GM18499 (cell line): ENCODE data around the gene GDF11.
A peak's percentile ranks its signal among the peaks of the same experiment; 100 is the strongest.
"Not testable (repeated sequence)": the region's sequence is repeated elsewhere in the genome, so short reads cannot be mapped to it uniquely, and the experiment has no call there.

ENCODE experiments used
- ATAC-seq: cut with Tn5 transposase; IDR thresholded peaks from one replicate; pipeline ENCODE4 v1.9.1; 2021; ENCODE audit warnings: moderate number of reproducible peaks; ENCODE audit not compliant: insufficient read depth, unreplicated experiment

The GDF11 gene

GRCh38 chr12:55737581-55738122 is 5.3 kb upstream of the GDF11 start:
- no peak for ATAC-seq

DNA sequence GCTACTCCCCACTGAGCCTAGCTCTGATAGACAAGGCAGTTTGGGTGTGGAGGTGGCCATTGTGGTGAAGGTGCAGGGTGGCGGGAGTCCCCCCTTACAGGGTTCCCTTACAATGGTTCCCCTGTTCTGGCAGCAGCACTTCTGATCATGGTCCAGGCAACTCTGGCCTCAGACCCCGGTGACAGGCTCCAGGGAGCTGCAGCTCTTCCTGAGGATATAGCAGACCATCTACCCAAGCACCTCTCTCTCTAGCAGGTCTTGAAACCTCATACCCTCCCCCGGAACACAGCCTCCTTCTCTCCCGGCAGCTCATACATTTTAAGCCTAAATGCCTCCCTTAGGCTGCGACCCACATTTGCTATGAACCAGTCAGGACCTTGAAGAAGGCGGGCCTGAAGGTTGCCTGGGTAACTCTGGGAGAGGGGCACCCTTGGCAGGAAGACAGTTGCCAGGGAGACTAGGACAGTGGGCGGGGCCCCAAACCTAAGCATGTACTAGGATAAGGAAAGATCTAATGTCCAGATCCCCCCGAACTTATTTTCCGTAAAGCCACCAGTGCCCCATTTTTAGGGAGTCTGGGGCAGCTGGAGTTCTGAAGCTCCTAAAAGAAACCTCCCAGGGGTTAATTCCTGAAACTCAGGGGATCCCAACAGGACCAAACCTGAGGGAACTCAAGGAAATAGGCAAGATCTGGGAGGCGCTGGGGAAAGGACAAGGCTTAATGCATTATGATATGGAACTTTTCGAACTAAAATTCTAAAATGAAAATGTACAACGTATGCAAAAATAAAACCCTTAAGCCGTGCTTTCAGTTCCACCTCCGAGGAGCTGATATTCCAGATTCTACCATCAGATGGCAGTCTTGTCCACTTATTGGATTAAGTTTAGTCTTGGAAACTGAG is 4.5 kb upstream of the GDF11 start:
- peak; percentile 59 for ATAC-seq

DNA sequence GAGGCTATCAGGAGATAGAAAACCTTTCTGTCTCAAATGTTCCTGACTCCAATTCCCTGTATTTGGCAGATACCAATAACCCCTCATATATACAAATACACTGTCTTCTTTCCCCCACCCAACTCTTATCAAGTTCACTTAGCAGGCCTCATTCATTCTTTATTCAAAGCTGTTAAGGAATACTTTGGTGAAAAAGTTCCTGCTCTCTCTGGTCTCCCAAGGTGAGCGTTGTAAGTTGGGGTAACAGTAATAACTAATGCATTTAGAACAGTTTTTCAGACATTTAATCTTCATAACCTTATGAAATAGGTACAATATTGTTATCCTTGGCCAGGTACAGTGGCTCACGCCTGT is 3.9 kb upstream of the GDF11 start:
- no peak for ATAC-seq

DNA sequence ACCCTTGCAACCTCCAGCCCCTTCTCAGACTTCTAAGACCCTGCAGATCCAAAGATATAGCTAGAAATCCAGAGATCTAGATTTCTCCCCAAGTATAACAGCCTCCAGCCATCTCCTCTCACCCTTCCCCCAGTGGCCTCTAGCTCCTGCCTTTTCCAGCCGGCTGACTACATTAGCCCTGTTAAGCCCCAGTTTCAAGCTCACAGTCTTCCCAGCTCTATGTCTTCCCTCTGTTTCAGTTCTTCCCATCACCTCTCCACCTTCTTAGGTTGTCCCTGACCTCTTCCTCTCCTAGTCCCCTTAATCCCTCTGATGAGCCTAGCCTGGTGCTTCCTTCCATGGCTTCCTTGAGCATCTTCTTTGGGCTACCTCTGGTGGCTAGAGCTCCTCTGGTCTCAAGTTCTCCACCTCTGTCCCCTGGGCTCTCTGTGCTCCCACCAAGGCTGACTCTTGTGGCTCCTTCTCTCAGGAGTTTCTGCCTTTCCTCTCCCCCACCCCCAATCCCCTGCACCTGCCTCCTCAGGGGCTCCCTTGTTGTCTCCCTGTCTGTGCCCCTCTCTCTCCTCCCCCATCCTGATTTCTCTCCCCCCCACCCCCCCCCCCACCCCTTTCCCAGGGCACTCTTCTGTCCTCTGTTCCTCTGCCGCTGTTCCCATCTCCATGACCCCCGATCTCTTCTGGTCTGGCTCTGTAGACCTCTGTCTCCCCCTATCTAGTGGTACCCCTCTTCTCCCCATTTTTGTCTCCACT is 816 bp upstream of the GDF11 start:
- no peak for ATAC-seq

DNA sequence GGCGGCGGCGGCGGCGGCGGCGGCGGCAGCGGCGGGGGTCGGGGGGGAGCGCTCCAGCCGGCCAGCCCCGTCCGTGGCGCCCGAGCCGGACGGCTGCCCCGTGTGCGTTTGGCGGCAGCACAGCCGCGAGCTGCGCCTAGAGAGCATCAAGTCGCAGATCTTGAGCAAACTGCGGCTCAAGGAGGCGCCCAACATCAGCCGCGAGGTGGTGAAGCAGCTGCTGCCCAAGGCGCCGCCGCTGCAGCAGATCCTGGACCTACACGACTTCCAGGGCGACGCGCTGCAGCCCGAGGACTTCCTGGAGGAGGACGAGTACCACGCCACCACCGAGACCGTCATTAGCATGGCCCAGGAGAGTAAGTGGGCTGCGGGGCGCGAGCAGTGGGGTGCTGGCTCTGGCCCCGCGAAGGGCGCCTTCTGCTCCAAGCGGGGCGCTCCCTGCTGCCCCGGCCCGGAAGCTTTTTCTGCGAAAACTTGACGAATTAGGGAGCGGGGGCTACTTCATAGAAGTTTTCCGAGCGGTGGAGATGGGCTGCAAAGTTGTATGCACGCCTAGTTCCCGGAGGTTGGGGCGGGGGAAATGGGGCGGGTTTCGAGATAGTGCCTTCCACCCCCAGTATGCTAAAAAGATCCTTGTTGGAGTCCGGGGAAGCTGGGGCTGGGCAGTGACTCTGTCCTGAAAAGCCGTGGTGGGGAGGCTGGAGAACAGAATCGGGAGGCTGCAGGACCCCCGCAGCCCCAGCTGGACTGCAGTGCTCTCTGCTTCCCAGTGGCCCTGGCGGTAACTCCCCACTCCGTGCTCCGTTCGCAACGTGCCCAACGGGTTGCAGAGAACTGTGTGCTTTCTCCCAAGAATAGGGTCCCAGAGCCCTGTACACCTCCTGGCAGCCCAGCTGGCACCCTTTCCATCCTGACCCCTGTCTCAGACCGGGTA is 751 bp downstream of the GDF11 start:
- peak; percentile 39 for ATAC-seq

- ATAC-seq, result no peak
Measured at GRCh38 chr12:55744340-55745030, 1.6 kb downstream of the GDF11 start.

DNA sequence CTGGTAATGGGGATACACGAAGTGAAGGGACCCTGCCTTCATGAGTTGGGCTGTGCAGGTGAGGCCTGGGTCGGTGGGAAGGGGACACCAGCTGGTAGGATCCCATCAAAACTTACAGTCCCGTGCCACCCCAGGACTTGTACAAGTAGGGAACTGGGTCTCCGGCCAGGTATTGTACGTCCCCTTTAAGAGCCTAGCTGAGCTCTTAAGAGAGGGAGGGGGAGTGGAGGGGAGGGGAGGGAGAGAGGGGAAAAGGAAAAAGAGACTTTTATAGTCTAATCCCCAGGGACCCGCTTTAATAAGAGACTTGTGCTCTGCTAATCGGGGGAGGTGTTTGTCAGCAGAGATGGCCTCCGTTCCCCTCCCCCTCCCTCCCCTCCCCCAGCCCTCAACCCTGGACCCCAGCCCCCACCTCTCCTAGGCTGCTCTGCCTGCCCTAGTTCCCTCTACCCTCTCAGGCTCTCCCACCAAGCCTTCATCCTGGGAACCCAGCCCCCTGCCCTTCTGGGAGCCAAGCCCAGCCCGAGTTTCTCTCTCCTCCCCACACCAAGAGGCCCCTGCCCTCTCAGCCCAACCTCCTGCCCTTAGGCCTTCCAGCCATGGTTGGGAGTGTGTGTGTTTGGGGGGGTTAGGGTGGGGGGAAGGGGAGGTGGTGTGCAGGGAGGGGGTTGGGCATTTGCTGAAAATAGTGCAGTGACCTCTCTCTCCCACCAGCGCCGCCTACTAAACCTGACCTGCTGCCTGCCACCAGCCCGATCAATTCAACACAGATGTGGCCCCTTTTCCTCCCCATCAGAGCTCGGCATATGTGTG is 2.6 kb downstream of the GDF11 start:
- ATAC-seq, result no peak

DNA sequence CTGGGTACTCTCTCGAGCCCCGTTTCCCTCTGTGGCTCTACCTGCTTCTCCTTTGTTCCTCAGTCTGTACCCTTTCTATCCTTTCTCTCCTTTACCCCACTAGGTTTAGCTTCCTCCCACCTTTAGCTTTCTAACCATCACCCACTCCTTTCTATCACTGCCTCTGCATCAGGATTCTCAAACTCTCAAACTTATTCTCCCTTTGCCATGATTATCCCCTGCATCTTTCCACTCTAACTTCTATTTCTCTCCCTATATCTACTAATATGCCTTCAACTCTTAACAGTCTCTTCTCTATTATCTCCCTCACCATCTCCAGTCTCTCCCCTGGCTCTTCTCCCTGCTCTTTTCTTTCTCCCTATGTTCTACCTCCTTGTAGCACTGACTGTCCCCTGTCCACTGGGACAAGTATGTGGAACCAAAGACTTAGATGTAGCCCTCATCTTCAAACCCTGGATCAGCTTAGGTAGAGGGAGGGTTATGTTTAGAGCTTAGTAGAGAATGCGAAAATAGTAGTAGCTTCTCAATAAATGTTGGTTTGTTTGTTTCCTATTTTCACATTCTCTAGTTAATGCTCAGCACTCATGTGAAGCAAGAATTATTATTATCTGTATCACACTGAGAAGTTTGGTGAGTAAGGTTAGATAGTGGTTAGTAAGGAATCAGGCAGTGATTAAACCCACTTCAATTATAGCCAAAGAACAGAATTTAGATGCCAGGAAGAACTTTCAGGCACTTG is 3.4 kb downstream of the GDF11 start:
- ATAC-seq, result no peak

DNA sequence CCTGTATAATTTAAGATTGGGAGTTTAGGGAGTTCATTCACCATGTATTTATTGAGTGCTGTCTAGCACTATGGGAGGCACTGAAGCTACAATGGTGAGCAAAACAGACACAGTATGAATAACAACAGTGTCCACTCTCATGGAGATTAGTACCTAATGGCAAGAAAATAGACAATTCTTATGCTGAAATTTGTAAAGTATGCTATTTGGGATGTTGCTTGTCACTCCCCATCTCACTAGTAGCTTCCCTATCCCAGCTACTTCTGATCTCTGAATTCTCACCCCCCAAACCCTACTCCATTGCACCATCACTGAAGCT is 4.0 kb downstream of the GDF11 start:
- no peak for ATAC-seq

- no peak for ATAC-seq
Measured at GRCh38 chr12:55748230-55748993, 5.5 kb downstream of the GDF11 start.

DNA sequence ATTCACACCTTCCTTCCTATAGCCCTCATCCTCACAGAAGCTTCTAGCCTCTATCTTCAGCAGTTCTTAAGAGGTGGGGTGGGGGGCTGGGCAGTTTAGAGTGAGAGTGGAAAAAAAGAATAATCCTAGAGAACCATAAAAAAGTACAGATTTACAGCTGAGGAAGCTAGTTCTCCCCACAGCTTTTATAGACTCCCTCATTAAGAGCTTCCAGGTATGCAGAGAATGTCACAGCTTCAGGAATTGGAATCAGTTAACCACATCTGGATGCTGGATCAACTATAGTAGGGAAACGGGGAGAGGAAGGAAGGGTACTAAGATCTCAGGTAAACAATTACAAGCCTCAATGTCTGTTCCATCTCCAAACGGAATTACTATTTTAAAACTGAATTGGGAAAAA is 12.3 kb downstream of the GDF11 start:
- ATAC-seq, result no peak

DNA sequence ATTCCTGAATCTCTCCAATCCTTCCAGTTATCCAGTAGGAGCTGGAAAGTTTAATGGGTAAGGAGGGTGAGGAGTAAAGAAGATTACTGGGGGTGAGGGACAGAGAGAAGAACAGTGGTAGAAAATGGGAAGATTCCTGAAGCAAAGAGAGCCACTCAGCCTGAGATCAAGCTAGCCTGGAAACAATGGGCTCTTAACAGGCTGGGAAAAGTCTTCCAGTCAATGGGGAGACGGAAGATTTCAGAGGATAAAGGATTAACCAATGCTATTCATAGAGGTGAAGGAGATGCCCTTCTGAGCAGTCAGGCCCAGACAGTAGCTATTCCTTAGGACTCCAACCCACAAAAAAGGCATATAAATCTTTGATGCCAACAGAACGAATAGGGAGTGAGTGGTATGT is 14.8 kb downstream of the GDF11 start:
- ATAC-seq, result no peak

- ATAC-seq, result not testable (repeated sequence)
Measured at GRCh38 chr12:55758575-55758974, 15.7 kb downstream of the GDF11 start.

GRCh38 chr12:55760663-55761062 is 17.7 kb downstream of the GDF11 start:
- ATAC-seq, result no peak

DNA sequence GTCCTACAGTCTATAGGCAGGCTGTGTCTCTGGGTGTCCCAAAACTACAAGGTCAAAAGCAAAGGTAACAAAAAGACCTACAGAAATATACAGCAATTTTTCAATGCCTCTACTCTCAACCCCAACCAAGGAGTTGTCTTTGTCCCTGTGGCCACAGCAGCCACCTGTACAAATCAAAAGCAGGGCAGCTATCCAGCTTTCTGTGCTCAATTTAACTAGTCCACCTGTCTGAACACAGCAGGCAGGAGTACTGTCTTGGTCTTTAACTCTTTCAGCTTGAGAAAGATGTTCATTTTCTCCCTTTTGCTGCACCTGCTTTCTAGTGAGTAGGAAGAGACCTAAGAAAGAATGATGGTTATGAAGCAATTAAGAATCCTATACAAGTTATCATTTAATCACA is 19.7 kb downstream of the GDF11 start:
- no peak for ATAC-seq

GRCh38 chr12:55765736-55766290 is 22.9 kb downstream of the GDF11 start:
- ATAC-seq, result no peak

DNA sequence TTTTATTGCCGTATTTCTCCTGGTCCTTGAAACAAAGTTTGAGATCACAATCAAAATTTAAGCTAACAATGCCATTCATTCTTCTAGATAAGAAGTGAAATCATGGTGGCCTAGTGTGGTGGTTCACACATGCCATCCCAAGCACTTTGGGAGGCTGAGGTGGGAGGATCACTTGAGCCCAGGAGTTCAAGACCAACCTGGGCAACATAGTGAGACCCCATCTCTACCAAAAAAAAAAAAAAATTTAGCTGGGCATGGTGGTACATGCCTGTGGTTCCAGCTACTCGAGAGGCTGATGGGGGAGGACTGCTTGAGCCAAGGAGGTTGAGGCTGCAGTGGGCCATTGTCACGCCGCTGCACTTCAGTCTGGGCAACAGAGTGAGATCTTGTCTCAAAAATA is 24.2 kb downstream of the GDF11 start:
- no peak for ATAC-seq
